Endothelial cell (in vitro differentiated cells): ENCODE measurements around the gene LRRC59. TPM values are rescaled to one million over a fixed set of nuclear protein-coding genes. Genes with fewer than 3 reads are reported as not detected.
"Not testable (repeated sequence)": the region's sequence is repeated elsewhere in the genome, so short reads cannot be mapped to it uniquely, and the experiment has no call there.

Experiments
- DNase-seq: peaks from one replicate; pipeline ENCODE4 v3.0.0; 2021; ENCODE audit warnings: low spot score
- H3K27ac Mint-ChIP-seq: one replicate; pipeline ENCODE4 v1.8.0; 2021; ENCODE audit warnings: mixed read lengths, inconsistent platforms; ENCODE audit not compliant: unreplicated experiment
- H3K27me3 Mint-ChIP-seq: one replicate; pipeline ENCODE4 v1.8.0; 2021; ENCODE audit warnings: mild to moderate bottlenecking, moderate library complexity, mixed read lengths, inconsistent platforms; ENCODE audit not compliant: unreplicated experiment
- H3K36me3 Mint-ChIP-seq: one replicate; pipeline ENCODE4 v1.8.0; 2021; ENCODE audit warnings: mild to moderate bottlenecking, low read depth, mixed read lengths, inconsistent platforms; ENCODE audit not compliant: unreplicated experiment
- H3K4me1 Mint-ChIP-seq: one replicate; pipeline ENCODE4 v1.8.0; 2021; ENCODE audit warnings: mild to moderate bottlenecking, mixed read lengths, inconsistent platforms; ENCODE audit not compliant: unreplicated experiment
- H3K4me3 Mint-ChIP-seq: one replicate; pipeline ENCODE4 v1.8.0; 2021; ENCODE audit warnings: mild to moderate bottlenecking, mixed read lengths, inconsistent platforms; ENCODE audit not compliant: unreplicated experiment
- H3K9me3 Mint-ChIP-seq: one replicate; pipeline ENCODE4 v1.8.0; 2021; ENCODE audit warnings: mixed read lengths, inconsistent platforms; ENCODE audit not compliant: unreplicated experiment
- CTCF ChIP-seq: fragments of 200-600 bp; sonication (generic); IDR thresholded peaks from one replicate; pipeline ENCODE4 v1.5.0; 2021; ENCODE audit warnings: antibody characterized with exemption; ENCODE audit not compliant: unreplicated experiment
- total RNA-seq: library from RNA; stranded (reverse); fragmentation: NEBNext Ultra II Directional; extraction: Animal tissue kit (Norgen Biotek cat#: 25700); gene quantifications from one replicate; pipeline ENCODE4 v1.2.1, GENCODE V29; 2021; ENCODE audit not compliant: unreplicated experiment

The LRRC59 gene
- total RNA-seq, 1 donor from 2014 or later = 64.2 TPM

- Mint-ChIP-seq H3K4me1 (peaks cover 7% of the 10 kb centered on the region), H3K27ac (no peak overlapping the region), H3K9me3 (no peaks in the 10 kb centered on the region), H3K36me3 (peaks cover 8% of the 10 kb centered on the region), H3K4me3 (no peak overlapping the region), H3K27me3 (no peaks in the 10 kb centered on the region)
- TF ChIP-seq CTCF = no peak
- no peak for DNase-seq
Measured at GRCh38 chr17:50432125-50432762, 34.9 kb upstream of the LRRC59 start.

GRCh38 chr17:50430821-50431618 lies 33.7 kb upstream of the LRRC59 start:
- no peak for DNase-seq
- Mint-ChIP-seq H3K4me3 (no peak overlapping the region), H3K9me3 (no peaks in the 10 kb centered on the region), H3K27me3 (peaks cover 3% of the 10 kb centered on the region), H3K4me1 (peaks cover 13% of the 10 kb centered on the region), H3K36me3 (peaks cover 8% of the 10 kb centered on the region), H3K27ac (no peak overlapping the region)
- TF ChIP-seq CTCF = no peak

- no peak for DNase-seq
- Mint-ChIP-seq H3K4me3 (no peak overlapping the region), H3K9me3 (no peaks in the 10 kb centered on the region), H3K4me1 (peaks cover 15% of the 10 kb centered on the region), H3K27ac (no peak overlapping the region), H3K36me3 (peaks cover 8% of the 10 kb centered on the region), H3K27me3 (peaks cover 5% of the 10 kb centered on the region)
- TF ChIP-seq CTCF = no peak
Measured at GRCh38 chr17:50429793-50430192, 32.5 kb upstream of the LRRC59 start.

GRCh38 chr17:50428831-50429424 lies 31.6 kb upstream of the LRRC59 start:
- peaks cover 6% of the 10 kb centered on the region for H3K27me3 Mint-ChIP-seq
- no peak overlapping the region for H3K27ac Mint-ChIP-seq
- H3K9me3 Mint-ChIP-seq = no peaks in the 10 kb centered on the region
- no peak for DNase-seq
- no peak for TF ChIP-seq CTCF
- H3K36me3 Mint-ChIP-seq = peaks cover 8% of the 10 kb centered on the region
- H3K4me3 Mint-ChIP-seq = no peak overlapping the region
- H3K4me1 Mint-ChIP-seq = peaks cover 15% of the 10 kb centered on the region

- H3K9me3 Mint-ChIP-seq, DNase-seq, H3K27me3 Mint-ChIP-seq, H3K36me3 Mint-ChIP-seq, H3K4me3 Mint-ChIP-seq, H3K27ac Mint-ChIP-seq: not testable (repeated sequence)
- peaks cover 15% of the 10 kb centered on the region for H3K4me1 Mint-ChIP-seq
Measured at GRCh38 chr17:50428126-50428525, 30.8 kb upstream of the LRRC59 start.
